Skeletal muscle satellite cell (primary cell): Measurements from ENCODE around the gene PLAAT2.
"Not testable (repeated sequence)": the region's sequence is repeated elsewhere in the genome, so short reads cannot be mapped to it uniquely, and the experiment has no call there.

Experiments used
- H3K27me3 ChIP-seq: 2 replicates; pipeline ENCODE4 v1.7.0; 2013; ENCODE audit warnings: low read length; ENCODE audit not compliant: control insufficient read depth, insufficient read depth
- H3K36me3 ChIP-seq: 2 replicates; pipeline ENCODE4 v1.7.0; 2013; ENCODE audit warnings: mild to moderate bottlenecking, control low read depth, low read length; ENCODE audit not compliant: insufficient read depth
- H3K4me1 ChIP-seq: 2 replicates; pipeline ENCODE4 v1.7.0; 2013; ENCODE audit warnings: low read length; ENCODE audit not compliant: control insufficient read depth, insufficient read depth
- H3K4me2 ChIP-seq: 2 replicates; pipeline ENCODE4 v1.7.0; 2013; ENCODE audit warnings: mild to moderate bottlenecking, low read length
- H3K4me3 ChIP-seq: 2 replicates; pipeline ENCODE4 v1.7.0; 2013; ENCODE audit warnings: low read length
- H3K9ac ChIP-seq: 2 replicates; pipeline ENCODE4 v1.7.0; 2013; ENCODE audit warnings: mild to moderate bottlenecking, low read depth, low read length, moderate library complexity
- H3K9me3 ChIP-seq: replicated peaks from 2 replicates; pipeline ENCODE4 v1.7.0; 2013; ENCODE audit warnings: mild to moderate bottlenecking, control low read depth, low read length

Gene PLAAT2

GRCh38 chr11:63537293-63538101 lies 25.7 kb downstream of the PLAAT2 start:
- Histone ChIP-seq H3K4me1 (peaks cover 16% of the 10 kb centered on the region), H3K9ac (peak overlapping the region; percentile 6), H3K4me2 (peak overlapping the region; percentile 81), H3K9me3 (no peaks in the 10 kb centered on the region), H3K27me3 (peaks cover 15% of the 10 kb centered on the region), H3K36me3 (no peaks in the 10 kb centered on the region), H3K4me3 (peak overlapping the region; percentile 60)

- peak within 1 kb of the TSS; percentile 81 for H3K4me2 ChIP-seq
- H3K4me3 ChIP-seq = peak within 1 kb of the TSS; percentile 60
- peaks cover 21% of the 10 kb centered on the region for H3K4me1 ChIP-seq
- peaks cover 11% of the 10 kb centered on the region for H3K27me3 ChIP-seq
- H3K36me3 ChIP-seq = no peaks in the 10 kb centered on the region
- no peaks in the 10 kb centered on the region for H3K9me3 ChIP-seq
- peak within 1 kb of the TSS; percentile 6 for H3K9ac ChIP-seq
Measured at GRCh38 chr11:63536669-63537292, 26.4 kb downstream of the PLAAT2 start, which contains the start of gene PLAAT4. Gene PLAAT4, plus strand, starts transcription at chr11:63536808. Its CDS starts 61 bp downstream, at chr11:63536869.

DNA sequence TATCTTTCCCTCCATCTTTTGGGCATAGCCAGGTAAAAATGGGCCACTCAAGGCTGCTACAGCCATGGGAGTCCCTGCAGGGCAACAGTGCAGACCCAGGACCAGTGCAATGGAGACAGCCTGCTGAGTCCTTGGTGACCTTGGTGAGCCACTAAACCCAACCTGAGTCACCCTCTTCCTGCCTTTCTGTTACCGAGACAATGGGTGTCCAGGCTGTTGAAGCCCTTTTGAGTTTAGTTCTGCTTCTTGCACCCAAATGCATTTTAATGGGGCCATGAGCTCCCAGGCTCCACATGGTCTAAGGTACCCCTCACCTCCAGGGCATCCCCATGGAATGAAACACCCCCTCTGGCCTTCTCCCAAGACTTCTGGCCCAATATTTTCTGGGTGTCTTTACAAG lies 27.4 kb downstream of the PLAAT2 start:
- H3K36me3 ChIP-seq = no peaks in the 10 kb centered on the region
- H3K9me3 ChIP-seq = no peaks in the 10 kb centered on the region
- no peak overlapping the region for H3K9ac ChIP-seq
- peaks cover 29% of the 10 kb centered on the region for H3K4me1 ChIP-seq
- no peak overlapping the region for H3K4me3 ChIP-seq
- peaks cover 7% of the 10 kb centered on the region for H3K27me3 ChIP-seq
- H3K4me2 ChIP-seq = no peak overlapping the region

GRCh38 chr11:63534895-63535461 lies 28.2 kb downstream of the PLAAT2 start:
- Histone ChIP-seq H3K4me2 (no peak overlapping the region), H3K9ac (no peak overlapping the region), H3K4me3 (no peak overlapping the region), H3K36me3 (no peaks in the 10 kb centered on the region), H3K27me3 (peaks cover 6% of the 10 kb centered on the region), H3K4me1 (peaks cover 29% of the 10 kb centered on the region), H3K9me3 (no peaks in the 10 kb centered on the region)

- H3K4me2 ChIP-seq = no peak overlapping the region
- peaks cover 6% of the 10 kb centered on the region for H3K27me3 ChIP-seq
- H3K9ac ChIP-seq = no peak overlapping the region
- peaks cover 29% of the 10 kb centered on the region for H3K4me1 ChIP-seq
- no peak overlapping the region for H3K4me3 ChIP-seq
- no peaks in the 10 kb centered on the region for H3K36me3 ChIP-seq
- H3K9me3 ChIP-seq = no peaks in the 10 kb centered on the region
Measured at GRCh38 chr11:63534076-63534475, 29.1 kb downstream of the PLAAT2 start.

GRCh38 chr11:63532799-63533475 lies 30.2 kb downstream of the PLAAT2 start:
- no peaks in the 10 kb centered on the region for H3K9me3 ChIP-seq
- H3K36me3 ChIP-seq = no peaks in the 10 kb centered on the region
- no peak overlapping the region for H3K9ac ChIP-seq
- H3K4me2 ChIP-seq = no peak overlapping the region
- H3K4me3 ChIP-seq = no peak overlapping the region
- peaks cover 6% of the 10 kb centered on the region for H3K27me3 ChIP-seq
- peaks cover 29% of the 10 kb centered on the region for H3K4me1 ChIP-seq

DNA sequence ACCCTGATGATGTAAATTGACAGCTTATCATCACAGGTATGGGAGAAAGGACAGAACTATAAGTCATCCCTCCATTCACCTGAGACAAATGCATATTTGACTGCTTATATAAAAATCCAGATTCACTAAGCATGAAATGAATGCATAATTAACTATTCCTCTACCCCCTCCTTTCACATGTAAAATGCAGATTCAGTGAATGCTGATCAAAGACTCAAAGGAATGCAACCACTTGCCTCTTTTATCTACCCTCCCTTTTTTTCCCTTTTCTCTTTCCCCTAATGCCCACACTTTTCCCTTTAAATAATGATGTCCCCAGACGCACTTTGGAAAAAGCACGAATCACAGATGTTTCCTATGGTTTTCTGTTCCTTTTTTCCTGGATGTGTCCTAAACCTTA lies 31.1 kb downstream of the PLAAT2 start:
- H3K9me3 ChIP-seq = no peaks in the 10 kb centered on the region
- peaks cover 20% of the 10 kb centered on the region for H3K4me1 ChIP-seq
- no peak overlapping the region for H3K4me3 ChIP-seq
- peaks cover 6% of the 10 kb centered on the region for H3K27me3 ChIP-seq
- no peaks in the 10 kb centered on the region for H3K36me3 ChIP-seq
- no peak overlapping the region for H3K9ac ChIP-seq
- no peak overlapping the region for H3K4me2 ChIP-seq

- H3K36me3 ChIP-seq, H3K9ac ChIP-seq, H3K9me3 ChIP-seq, H3K27me3 ChIP-seq, H3K4me3 ChIP-seq: not testable (repeated sequence)
- Histone ChIP-seq H3K4me2 (peak overlapping the region; percentile 53), H3K4me1 (peaks cover 13% of the 10 kb centered on the region)
Measured at GRCh38 chr11:63531074-63531792, 31.9 kb downstream of the PLAAT2 start.

- Histone ChIP-seq H3K9ac (no peak overlapping the region), H3K4me2 (no peak overlapping the region), H3K36me3 (no peaks in the 10 kb centered on the region), H3K4me1 (peaks cover 13% of the 10 kb centered on the region), H3K9me3 (no peaks in the 10 kb centered on the region), H3K27me3 (peaks cover 6% of the 10 kb centered on the region), H3K4me3 (no peak overlapping the region)
Measured at GRCh38 chr11:63530021-63530420, 33.2 kb downstream of the PLAAT2 start.

- H3K9ac ChIP-seq, H3K4me2 ChIP-seq, H3K9me3 ChIP-seq, H3K4me3 ChIP-seq, H3K27me3 ChIP-seq, H3K36me3 ChIP-seq: not testable (repeated sequence)
- peaks cover 13% of the 10 kb centered on the region for H3K4me1 ChIP-seq
Measured at GRCh38 chr11:63529373-63529772, 33.8 kb downstream of the PLAAT2 start.
